ENCODE data around the gene NDEL1.

DNA sequence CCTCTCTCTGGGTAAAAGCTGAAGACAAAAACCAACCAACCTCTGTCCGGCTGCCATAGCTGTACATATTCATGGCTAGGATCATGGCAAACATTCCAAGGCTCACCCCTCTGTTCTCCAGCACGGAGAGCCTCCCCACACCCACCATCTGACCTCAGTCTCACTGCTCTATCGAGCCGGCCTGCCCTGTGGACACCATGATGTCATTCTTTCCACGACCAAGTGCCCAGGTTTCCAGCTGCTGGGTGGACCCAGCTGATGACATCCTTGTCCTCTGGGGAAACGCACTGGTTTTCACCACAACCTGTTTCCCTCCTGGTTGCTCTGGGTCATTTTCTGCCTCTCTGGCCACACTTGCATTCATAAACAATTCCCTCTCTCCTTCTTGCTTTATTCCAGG lies 67.7 kb downstream of the NDEL1 start:
- no peak for TF ChIP-seq ISL1 (CRISPR knock-in tag; IDR thresholded peaks at IDR 0.05)
- no peak for TF ChIP-seq CREB5 (CRISPR knock-in tag; IDR thresholded peaks at IDR 0.05; ENCODE audit: low read depth)
- TF ChIP-seq ZNF70 (CRISPR knock-in tag; IDR thresholded peaks at IDR 0.05), result no peak
- TF ChIP-seq CSDC2 (CRISPR knock-in tag; IDR thresholded peaks at IDR 0.05), result no peak
- TF ChIP-seq RARB (CRISPR knock-in tag; IDR thresholded peaks at IDR 0.05), result no peak
- no peak for TF ChIP-seq ARNTL (CRISPR knock-in tag; IDR thresholded peaks at IDR 0.05; ENCODE audit: borderline replicate concordance, low read depth)
- TF ChIP-seq TOX (CRISPR knock-in tag; IDR thresholded peaks at IDR 0.05; ENCODE audit: borderline replicate concordance), result no peak

All from SK-N-SH treated with all-trans-retinoic acid at 6 μM for 48 hours (cell line).